ENCODE measurements around the gene ICAM4. TPM values are rescaled to one million over a fixed set of nuclear protein-coding genes. Genes with fewer than 3 reads are reported as not detected.

The ICAM4 gene
- total and polyA plus RNA-seq, 5 experiments from 2014 or later: 0.22 to 0.57 (median 0.42) TPM; not detected in 2

GRCh38 chr19:10285393-10285792 lies 1.4 kb upstream of the ICAM4 start:
- Mint-ChIP-seq H3K9me3 (no peaks in the 10 kb centered on the region), H3K4me3 (no peak overlapping the region), H3K27ac (peak overlapping the region in 1 of 10 donors; percentile 26), H3K27me3 (peaks cover 2 to 25% (median 14%) of the 10 kb centered on the region in 5 donors), H3K4me1 (peaks cover 18 to 50% (median 34%) of the 10 kb centered on the region in 4 donors), H3K36me3 (peaks cover 9 to 33% (median 10%) of the 10 kb centered on the region in 3 donors)
- ATAC-seq (no peak), DNase-seq (no peak)
- POLR2A ChIA-PET: interaction anchor here (0.6 to 1.6 kb wide), 3 partner anchors 15 to 702 kb away, joined by 3 to 5 read pairs (median 4); partner anchors contain the start of genes ICAM1 and TYK2

DNA sequence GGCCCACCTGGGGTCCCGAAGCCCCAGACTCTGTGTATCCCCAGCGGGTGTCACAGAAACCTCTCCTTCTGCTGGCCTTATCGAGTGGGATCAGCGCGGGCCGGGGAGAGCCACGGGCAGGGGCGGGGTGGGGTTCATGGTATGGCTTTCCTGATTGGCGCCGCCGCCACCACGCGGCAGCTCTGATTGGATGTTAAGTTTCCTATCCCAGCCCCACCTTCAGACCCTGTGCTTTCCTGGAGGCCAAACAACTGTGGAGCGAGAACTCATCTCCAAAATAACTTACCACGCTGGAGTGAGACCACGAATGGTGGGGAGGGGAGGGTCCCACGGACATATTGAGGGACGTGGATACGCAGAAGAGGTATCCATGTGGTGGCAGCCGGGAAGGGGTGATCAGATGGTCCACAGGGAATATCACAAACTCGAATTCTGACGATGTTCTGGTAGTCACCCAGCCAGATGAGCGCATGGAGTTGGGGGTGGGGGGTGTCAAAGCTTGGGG lies 2.0 kb downstream of the ICAM4 start:
- DNase-seq (peak in 1 of 10 donors; percentile 18), ATAC-seq (no peak)
- Mint-ChIP-seq H3K27ac (peak overlapping the region in 7 of 10 donors; percentile 19 to 76 (median 44)), H3K4me3 (peak overlapping the region; percentile 71 to 94 (median 84)), H3K36me3 (peaks cover 9 to 22% (median 10%) of the 10 kb centered on the region in 3 donors), H3K4me1 (peaks cover 35 to 78% (median 63%) of the 10 kb centered on the region in 4 donors), H3K27me3 (peaks cover 15 to 57% (median 36%) of the 10 kb centered on the region in 5 donors), H3K9me3 (peaks cover 0 to 2% (median 0%) of the 10 kb centered on the region in 9 donors)
- POLR2A ChIA-PET: interaction anchor here (0.9 to 1.8 kb wide), 7 partner anchors 8 to 99 kb away, joined by 3 to 9 read pairs (median 4); partner anchors contain the start of genes ICAM1, RAVER1 and TYK2

GRCh38 chr19:10289167-10289835 lies 2.5 kb downstream of the ICAM4 start:
- POLR2A ChIA-PET: interaction anchor here (0.6 to 1.8 kb wide), 8 partner anchors 9 to 99 kb away, joined by 3 to 9 read pairs (median 4); partner anchors contain the start of genes ICAM1, RAVER1 and TYK2
- H3K27ac Mint-ChIP-seq: peak overlapping the region in 6 of 10 donors; percentile 19 to 76 (median 42)
- peaks cover 0 to 2% (median 0%) of the 10 kb centered on the region in 9 donors for H3K9me3 Mint-ChIP-seq
- peaks cover 15 to 63% (median 36%) of the 10 kb centered on the region in 5 donors for H3K27me3 Mint-ChIP-seq
- H3K4me3 Mint-ChIP-seq: peak overlapping the region; percentile 71 to 94 (median 84)
- ATAC-seq (peak; percentile 63 to 76), DNase-seq (peak; percentile 39 to 76 (median 61))
- H3K36me3 Mint-ChIP-seq: peaks cover 5 to 17% (median 9%) of the 10 kb centered on the region in 3 donors
- H3K4me1 Mint-ChIP-seq: peaks cover 35 to 78% (median 64%) of the 10 kb centered on the region in 4 donors

- peaks cover 35 to 84% (median 67%) of the 10 kb centered on the region in 4 donors for H3K4me1 Mint-ChIP-seq
- peak within 1 kb of the TSS; percentile 71 to 94 (median 84) for H3K4me3 Mint-ChIP-seq
- POLR2A ChIA-PET: interaction anchor here (0.6 to 2.5 kb wide), 7 partner anchors 10 to 98 kb away, joined by 3 to 13 read pairs (median 4); partner anchors contain the start of gene ICAM1
- H3K27ac Mint-ChIP-seq: peak within 1 kb of the TSS in 7 of 10 donors; percentile 19 to 76 (median 44)
- H3K36me3 Mint-ChIP-seq: peaks cover 3 to 13% (median 8%) of the 10 kb centered on the region in 3 donors
- peaks cover 0 to 2% (median 0%) of the 10 kb centered on the region in 9 donors for H3K9me3 Mint-ChIP-seq
- H3K27me3 Mint-ChIP-seq: peaks cover 15 to 69% (median 36%) of the 10 kb centered on the region in 5 donors
- ATAC-seq (peak; percentile 15 to 31), DNase-seq (peak in 1 of 10 donors; percentile 29)
Observed at GRCh38 chr19:10289836-10290356, 3.1 kb downstream of the ICAM4 start, which contains the start of gene ICAM5. Gene ICAM5 (plus strand): TSS chr19:10289952. CDS start chr19:10290044, 92 bp downstream.

- H3K27me3 Mint-ChIP-seq: peaks cover 15 to 74% (median 39%) of the 10 kb centered on the region in 5 donors
- peak overlapping the region; percentile 71 to 94 (median 84) for H3K4me3 Mint-ChIP-seq
- DNase-seq (peak in 1 of 10 donors; percentile 21), ATAC-seq (no peak)
- H3K27ac Mint-ChIP-seq: peak overlapping the region in 4 of 10 donors; percentile 25 to 50 (median 39)
- peaks cover 0 to 8% (median 3%) of the 10 kb centered on the region in 3 donors for H3K36me3 Mint-ChIP-seq
- peaks cover 0 to 2% (median 0%) of the 10 kb centered on the region in 9 donors for H3K9me3 Mint-ChIP-seq
- H3K4me1 Mint-ChIP-seq: peaks cover 33 to 82% (median 69%) of the 10 kb centered on the region in 4 donors
- POLR2A ChIA-PET: interaction anchor here (1.8 to 2.5 kb wide), 2 partner anchors 10 to 20 kb away, joined by 4 to 13 read pairs; partner anchors contain the start of gene ICAM1
Observed at GRCh38 chr19:10290357-10290875, 3.7 kb downstream of the ICAM4 start.

DNA sequence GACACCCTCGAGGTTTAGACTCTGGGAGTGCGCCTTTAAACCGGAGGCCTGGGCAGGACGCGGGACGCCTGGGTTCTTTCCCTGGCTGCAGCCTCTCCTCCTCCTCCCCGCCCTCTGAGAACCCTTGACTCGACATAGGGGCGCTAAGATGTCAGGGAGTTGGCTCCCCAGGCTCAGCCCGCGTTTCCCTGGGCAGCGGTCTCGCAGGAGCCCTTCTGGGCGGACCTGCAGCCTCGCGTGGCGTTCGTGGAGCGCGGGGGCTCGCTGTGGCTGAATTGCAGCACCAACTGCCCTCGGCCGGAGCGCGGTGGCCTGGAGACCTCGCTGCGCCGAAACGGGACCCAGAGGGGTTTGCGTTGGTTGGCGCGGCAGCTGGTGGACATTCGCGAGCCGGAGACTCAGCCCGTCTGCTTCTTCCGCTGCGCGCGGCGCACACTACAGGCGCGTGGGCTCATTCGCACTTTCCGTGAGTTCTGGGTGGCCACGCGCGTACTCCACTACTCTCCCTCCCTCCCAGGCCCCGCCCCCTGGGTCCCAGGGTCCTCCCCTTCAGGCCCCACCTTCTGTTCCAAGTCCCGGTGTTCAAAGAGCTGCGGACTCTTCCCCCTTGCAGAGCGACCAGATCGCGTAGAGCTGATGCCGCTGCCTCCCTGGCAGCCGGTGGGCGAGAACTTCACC lies 4.3 kb downstream of the ICAM4 start:
- Mint-ChIP-seq H3K4me3 (peak overlapping the region; percentile 71 to 94 (median 84)), H3K36me3 (peaks cover 0 to 4% (median 0%) of the 10 kb centered on the region in 3 donors), H3K27ac (peak overlapping the region in 4 of 10 donors; percentile 25 to 71 (median 50)), H3K9me3 (peaks cover 0 to 2% (median 0%) of the 10 kb centered on the region in 9 donors), H3K27me3 (peaks cover 18 to 79% (median 42%) of the 10 kb centered on the region in 5 donors), H3K4me1 (peaks cover 36 to 82% (median 75%) of the 10 kb centered on the region in 4 donors)
- DNase-seq (peak in 6 of 10 donors; percentile 18 to 56 (median 37)), ATAC-seq (peak; percentile 12 to 24)
- POLR2A ChIA-PET: interaction anchor here (0.7 to 2.5 kb wide), 5 partner anchors 21 to 90 kb away, joined by 3 to 13 read pairs (median 4); partner anchors contain the start of genes ICAM1, MRPL4, RAVER1 and TYK2

DNA sequence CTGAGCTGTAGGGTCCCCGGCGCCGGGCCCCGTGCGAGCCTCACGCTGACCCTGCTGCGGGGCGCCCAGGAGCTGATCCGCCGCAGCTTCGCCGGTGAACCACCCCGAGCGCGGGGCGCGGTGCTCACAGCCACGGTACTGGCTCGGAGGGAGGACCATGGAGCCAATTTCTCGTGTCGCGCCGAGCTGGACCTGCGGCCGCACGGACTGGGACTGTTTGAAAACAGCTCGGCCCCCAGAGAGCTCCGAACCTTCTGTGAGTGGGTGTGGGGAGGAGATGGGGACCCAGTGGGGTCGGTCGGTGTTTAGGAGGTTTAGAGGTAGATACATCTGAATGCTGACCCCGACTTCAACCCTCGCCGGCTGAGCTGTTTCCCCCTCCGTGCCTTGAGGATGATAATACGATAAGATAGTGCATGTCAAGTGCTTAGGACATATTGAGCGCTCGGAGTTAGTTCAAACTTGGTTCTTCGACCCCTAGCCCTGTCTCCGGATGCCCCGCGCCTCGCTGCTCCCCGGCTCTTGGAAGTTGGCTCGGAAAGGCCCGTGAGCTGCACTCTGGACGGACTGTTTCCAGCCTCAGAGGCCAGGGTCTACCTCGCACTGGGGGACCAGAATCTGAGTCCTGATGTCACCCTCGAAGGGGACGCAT lies 4.9 kb downstream of the ICAM4 start:
- Mint-ChIP-seq H3K36me3 (peaks cover 0 to 4% (median 0%) of the 10 kb centered on the region in 3 donors), H3K4me1 (peaks cover 32 to 77% (median 72%) of the 10 kb centered on the region in 4 donors), H3K27me3 (peaks cover 18 to 79% (median 42%) of the 10 kb centered on the region in 5 donors), H3K27ac (peak overlapping the region in 5 of 10 donors; percentile 14 to 85 (median 54)), H3K9me3 (peaks cover 0 to 2% (median 0%) of the 10 kb centered on the region in 9 donors), H3K4me3 (peak overlapping the region; percentile 71 to 94 (median 84))
- POLR2A ChIA-PET: interaction anchor here (0.7 to 2.5 kb wide), 5 partner anchors 21 to 89 kb away, joined by 3 to 13 read pairs (median 4); partner anchors contain the start of genes ICAM1, MRPL4, RAVER1 and TYK2
- DNase-seq: peak in 1 of 10 donors; percentile 36
- peak in 1 of 2 donors; percentile 2 for ATAC-seq

DNA sequence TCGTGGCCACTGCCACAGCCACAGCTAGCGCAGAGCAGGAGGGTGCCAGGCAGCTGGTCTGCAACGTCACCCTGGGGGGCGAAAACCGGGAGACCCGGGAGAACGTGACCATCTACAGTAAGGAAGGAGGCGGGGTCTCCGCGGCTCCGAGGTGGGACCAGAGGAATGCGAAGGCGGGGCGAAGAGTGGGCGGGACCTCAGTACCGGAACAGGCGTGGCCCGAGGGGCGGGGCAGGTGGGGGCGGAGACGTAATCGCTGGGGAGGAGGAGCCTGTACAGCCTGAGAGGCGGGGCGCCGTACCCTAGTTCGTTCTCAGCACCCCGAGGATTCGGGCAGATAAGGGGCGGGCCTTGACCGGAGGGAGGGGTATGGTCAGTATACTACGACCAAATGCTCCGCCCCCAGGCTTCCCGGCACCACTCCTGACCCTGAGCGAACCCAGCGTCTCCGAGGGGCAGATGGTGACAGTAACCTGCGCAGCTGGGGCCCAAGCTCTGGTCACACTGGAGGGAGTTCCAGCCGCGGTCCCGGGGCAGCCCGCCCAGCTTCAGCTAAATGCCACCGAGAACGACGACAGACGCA lies 5.5 kb downstream of the ICAM4 start:
- peak; percentile 51 to 78 (median 60) for DNase-seq
- Mint-ChIP-seq H3K9me3 (peaks cover 0 to 2% (median 0%) of the 10 kb centered on the region in 9 donors), H3K4me1 (peaks cover 32 to 72% (median 68%) of the 10 kb centered on the region in 4 donors), H3K27ac (peak overlapping the region in 5 of 10 donors; percentile 14 to 85 (median 48)), H3K4me3 (peak overlapping the region; percentile 39 to 94 (median 84)), H3K36me3 (peaks cover 0 to 4% (median 0%) of the 10 kb centered on the region in 3 donors), H3K27me3 (peaks cover 18 to 79% (median 42%) of the 10 kb centered on the region in 5 donors)
- POLR2A ChIA-PET: interaction anchor here (0.9 to 2.5 kb wide), 5 partner anchors 22 to 88 kb away, joined by 3 to 13 read pairs (median 5); partner anchors contain the start of genes ICAM1, MRPL4, RAVER1 and TYK2
- peak; percentile 7 to 38 for ATAC-seq

DNA sequence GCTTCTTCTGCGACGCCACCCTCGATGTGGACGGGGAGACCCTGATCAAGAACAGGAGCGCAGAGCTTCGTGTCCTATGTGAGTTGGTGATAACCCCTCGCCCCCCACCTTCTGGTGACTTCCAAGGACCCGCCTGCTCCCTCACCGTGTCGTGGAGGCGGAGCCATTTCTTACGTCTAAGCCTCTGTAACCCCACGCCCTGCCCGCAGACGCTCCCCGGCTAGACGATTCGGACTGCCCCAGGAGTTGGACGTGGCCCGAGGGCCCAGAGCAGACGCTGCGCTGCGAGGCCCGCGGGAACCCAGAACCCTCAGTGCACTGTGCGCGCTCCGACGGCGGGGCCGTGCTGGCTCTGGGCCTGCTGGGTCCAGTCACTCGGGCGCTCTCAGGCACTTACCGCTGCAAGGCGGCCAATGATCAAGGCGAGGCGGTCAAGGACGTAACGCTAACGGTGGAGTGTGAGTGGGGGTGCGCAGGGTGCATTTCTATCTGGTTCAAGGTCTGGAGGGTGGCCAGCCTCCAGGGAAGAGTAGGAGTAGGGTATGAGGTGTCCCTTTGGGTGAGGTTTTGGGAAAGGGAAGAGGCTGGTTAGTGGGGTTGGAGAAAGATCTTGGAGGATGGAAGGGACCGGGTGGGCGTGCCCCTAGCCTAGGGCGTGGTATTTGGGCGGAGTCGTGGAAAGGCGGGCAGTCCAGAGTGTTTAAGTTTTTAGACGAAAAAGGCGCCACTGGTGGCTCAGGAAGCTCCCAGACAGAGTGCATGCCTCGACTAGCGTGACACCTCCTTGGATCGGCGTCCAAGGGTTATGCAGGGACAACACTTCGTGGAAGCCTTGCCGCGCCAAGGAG lies 6.3 kb downstream of the ICAM4 start:
- Mint-ChIP-seq H3K4me1 (peaks cover 30 to 66% (median 61%) of the 10 kb centered on the region in 4 donors), H3K4me3 (peak overlapping the region; percentile 34 to 94 (median 84)), H3K27ac (peak overlapping the region in 3 of 10 donors; percentile 10 to 85 (median 74)), H3K36me3 (peaks cover 0 to 4% (median 0%) of the 10 kb centered on the region in 3 donors), H3K27me3 (peaks cover 16 to 73% (median 39%) of the 10 kb centered on the region in 5 donors), H3K9me3 (peaks cover 0 to 2% (median 0%) of the 10 kb centered on the region in 9 donors)
- POLR2A ChIA-PET: interaction anchor here (1.5 to 2.0 kb wide), 3 partner anchors 22 to 88 kb away, joined by 3 to 5 read pairs (median 5); partner anchors contain the start of genes ICAM1, RAVER1 and TYK2
- no peak for DNase-seq
- ATAC-seq: no peak

Measured in naive thymus-derived CD8-positive, alpha-beta T cell (primary cell).